ENCODE results near the gene VPS39. TPM values are rescaled to one million over a fixed set of nuclear protein-coding genes. Genes with fewer than 3 reads are reported as not detected.

The VPS39 gene
- total and polyA plus RNA-seq, 9 of the 15 experiments (the other 6 are each of a cell fraction or from before 2014, with no cell fraction given), result 3.2 to 37.3 (median 21.8) TPM

DNA sequence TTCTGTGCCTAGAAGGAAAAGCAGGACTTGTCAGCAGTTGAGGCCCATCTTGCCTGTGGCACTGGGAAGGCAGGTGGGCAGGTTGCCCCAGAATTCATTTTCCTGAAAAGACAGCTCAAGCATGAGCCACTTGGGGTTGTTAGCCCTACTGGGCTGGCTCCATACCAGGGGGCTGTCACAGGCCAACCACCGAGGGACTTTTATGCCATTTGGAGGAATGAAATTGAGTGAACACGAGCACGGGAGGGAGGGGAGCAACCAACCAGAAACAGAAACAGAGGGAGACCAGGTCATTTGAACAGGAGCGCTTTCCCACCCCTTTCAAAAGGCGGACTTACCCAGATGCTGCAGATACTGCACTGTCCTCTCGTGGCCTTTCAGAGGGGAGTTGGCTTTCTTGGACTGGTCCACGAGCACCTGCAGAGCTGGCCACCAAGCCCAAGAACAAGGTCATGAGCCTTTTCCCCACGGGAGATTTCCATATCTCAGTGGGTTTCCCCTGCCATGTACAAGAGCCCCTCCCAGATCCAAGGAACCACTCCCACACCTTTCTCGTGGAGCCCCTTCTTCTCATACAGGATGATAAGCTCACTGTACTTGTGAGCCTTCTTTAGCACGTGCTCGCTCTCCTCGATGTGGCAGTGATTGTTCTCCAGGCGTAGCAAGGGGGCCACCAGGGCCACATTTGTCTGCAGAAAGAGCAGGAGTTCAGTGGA lies 41.7 kb downstream of the VPS39 start:
- ATAC-seq (no peak), FAIRE-seq (no peak), DNase-seq (ENCODE audit: extremely low read depth in 1 of 4, low spot score in 3 of 4) (no peak)
- no peaks in the 10 kb centered on the region for H4K20me1 ChIP-seq (replicated peaks; ENCODE audit: control insufficient read depth, insufficient read depth, low read length)
- H3K79me2 ChIP-seq (ENCODE audit: control insufficient read depth, insufficient read depth, low read length), result no peaks in the 10 kb centered on the region
- no peak overlapping the region for H3K9ac ChIP-seq (ENCODE audit: insufficient read depth in 1 of 2, low read depth in 2 of 2, low read length in 2 of 2)
- no peaks in the 10 kb centered on the region for H3K9me3 ChIP-seq (replicated peaks; ENCODE audit: control insufficient read depth, insufficient read depth, low read depth, low read length)
- H3K27ac ChIP-seq (ENCODE audit: extremely low read depth, low read depth, low read length), result no peak overlapping the region
- no TSS peak for BruUV-seq (replicated peaks)
- H3K4me2 ChIP-seq (ENCODE audit: insufficient read depth, low read length), result no peak overlapping the region
- no peaks in the 10 kb centered on the region for H3K9me1 ChIP-seq (ENCODE audit: control insufficient read depth, insufficient read depth, low read length)
- H3K4me3 ChIP-seq, result no peak overlapping the region
- intact Hi-C loops (cut with micrococcal nuclease), result no loop called here
- no peaks in the 10 kb centered on the region for H3K4me1 ChIP-seq (replicated peaks in 1 of 2; ENCODE audit: control insufficient read depth in 2 of 2, insufficient read depth in 2 of 2, low read length in 2 of 2)
- ChIA-PET POLR2A (interaction anchor here (0.6 to 0.9 kb wide), 2 partner anchors 24 to 754 kb away, joined by 3 read pairs; no protein-coding TSS in a partner anchor), CTCF (ENCODE audit: low intra/inter-chr PET ratio) (no interaction called here)
- WGBS (ENCODE audit: insufficient coverage, low coverage, missing lambda C conversion rate), result 87% methylated on average over 13 of the region's 13 CpGs
- in situ Hi-C loops (cut with MboI), result no loop called here
- no peak overlapping the region for H2AFZ ChIP-seq (ENCODE audit: low read depth, low read length)
- H3K27me3 ChIP-seq (ENCODE audit: control insufficient read depth in 2 of 2, insufficient read depth in 2 of 2, low read length in 2 of 2), result no peaks in the 10 kb centered on the region
- TF ChIP-seq ZNF354B (CRISPR knock-in tag; IDR thresholded peaks at IDR 0.05) (no peak), SLC30A9 (CRISPR knock-in tag; IDR thresholded peaks at IDR 0.05) (no peak), HSF4 (CRISPR knock-in tag; IDR thresholded peaks at IDR 0.05; ENCODE audit: borderline replicate concordance) (no peak), NFXL1 (CRISPR knock-in tag; IDR thresholded peaks at IDR 0.05) (no peak), KDM5B (IDR thresholded peaks at IDR 0.05; ENCODE audit: insufficient replicate concordance, low read depth, low read length) (no peak)
- TF ChIP-seq, protein P1, sequence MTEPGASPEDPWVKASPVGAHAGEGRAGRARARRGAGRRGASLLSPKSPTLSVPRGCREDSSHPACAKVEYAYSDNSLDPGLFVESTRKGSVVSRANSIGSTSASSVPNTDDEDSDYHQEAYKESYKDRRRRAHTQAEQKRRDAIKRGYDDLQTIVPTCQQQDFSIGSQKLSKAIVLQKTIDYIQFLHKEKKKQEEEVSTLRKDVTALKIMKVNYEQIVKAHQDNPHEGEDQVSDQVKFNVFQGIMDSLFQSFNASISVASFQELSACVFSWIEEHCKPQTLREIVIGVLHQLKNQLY (CRISPR knock-in tag; conservative IDR thresholded peaks at IDR 0.05), result no peak
- TF ChIP-seq, protein P2, sequence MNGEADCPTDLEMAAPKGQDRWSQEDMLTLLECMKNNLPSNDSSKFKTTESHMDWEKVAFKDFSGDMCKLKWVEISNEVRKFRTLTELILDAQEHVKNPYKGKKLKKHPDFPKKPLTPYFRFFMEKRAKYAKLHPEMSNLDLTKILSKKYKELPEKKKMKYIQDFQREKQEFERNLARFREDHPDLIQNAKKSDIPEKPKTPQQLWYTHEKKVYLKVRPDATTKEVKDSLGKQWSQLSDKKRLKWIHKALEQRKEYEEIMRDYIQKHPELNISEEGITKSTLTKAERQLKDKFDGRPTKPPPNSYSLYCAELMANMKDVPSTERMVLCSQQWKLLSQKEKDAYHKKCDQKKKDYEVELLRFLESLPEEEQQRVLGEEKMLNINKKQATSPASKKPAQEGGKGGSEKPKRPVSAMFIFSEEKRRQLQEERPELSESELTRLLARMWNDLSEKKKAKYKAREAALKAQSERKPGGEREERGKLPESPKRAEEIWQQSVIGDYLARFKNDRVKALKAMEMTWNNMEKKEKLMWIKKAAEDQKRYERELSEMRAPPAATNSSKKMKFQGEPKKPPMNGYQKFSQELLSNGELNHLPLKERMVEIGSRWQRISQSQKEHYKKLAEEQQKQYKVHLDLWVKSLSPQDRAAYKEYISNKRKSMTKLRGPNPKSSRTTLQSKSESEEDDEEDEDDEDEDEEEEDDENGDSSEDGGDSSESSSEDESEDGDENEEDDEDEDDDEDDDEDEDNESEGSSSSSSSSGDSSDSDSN (IDR thresholded peaks at IDR 0.05; ENCODE audit: borderline replicate concordance in 1 of 2, low read depth in 2 of 2, low read length in 2 of 2), result no peak
- H3K36me3 ChIP-seq (ENCODE audit: control insufficient read depth, insufficient read depth, low read length), result peaks cover 75% of the 10 kb centered on the region

Measured in K562 (cell line).